Mucosa of descending colon (tissue), 3 donors: Measurements from ENCODE around the gene FCHO1. TPM values are rescaled to one million over a fixed set of nuclear protein-coding genes. Genes with fewer than 3 reads are reported as not detected.
"Not testable (repeated sequence)": the region's sequence is repeated elsewhere in the genome, so short reads cannot be mapped to it uniquely, and the experiment has no call there.

ENCODE experiments used
- ATAC-seq: fragments of 200-7000 bp; cut with Tn5 transposase; one replicate; pipeline ENCODE4 v1.9.1; 2020; ENCODE audit warnings: mild to moderate bottlenecking, moderate library complexity
- DNase-seq, 3 donors: peaks; one replicate each; pipeline ENCODE4 v3.0.0-alpha.2; 2020
- H3K36me3 ChIP-seq: fragments of 200-600 bp; one replicate; pipeline ENCODE4 v1.8.0; 2021; ENCODE audit warnings: low read depth, mild to moderate bottlenecking
- H3K4me1 ChIP-seq: fragments of 200-600 bp; one replicate; pipeline ENCODE4 v1.8.0; 2021; ENCODE audit warnings: low read depth, mild to moderate bottlenecking
- H3K4me3 ChIP-seq: fragments of 200-600 bp; one replicate; pipeline ENCODE4 v1.8.0; 2021; ENCODE audit warnings: mild to moderate bottlenecking
- H3K9me3 ChIP-seq: fragments of 200-600 bp; one replicate; pipeline ENCODE4 v1.8.0; 2021; ENCODE audit warnings: mild to moderate bottlenecking
- intact Hi-C, 2 donors: fragments of 100-400 bp; cut with DNase I in 1 of 2; cut with micrococcal nuclease in 1 of 2; formaldehyde crosslinking; loops; one replicate each; pipeline versions ENCODE4 v1.11.0 to v1.11.1; 2022; cut with DNase I, micrococcal nuclease
- total RNA-seq, 3 donors: library from RNA; stranded (reverse); fragmentation: NEBNext Ultra II Directional in 2 of 3; extraction: Animal tissue kit (Norgen Biotek cat#: 25700) in 2 of 3; gene quantifications; one replicate each; pipeline versions ENCODE4 v1.2.1 to v1.2.4, GENCODE V29; 2021 to 2023
- TF ChIP-seq, protein P1 (sequence below): fragments of 200-600 bp; IDR thresholded peaks from one replicate; pipeline ENCODE4 v1.8.0; 2022; ENCODE audit warnings: antibody characterized with exemption, mild to moderate bottlenecking
- donor health status: DM: no; HTN: no; CAD: no; lungs with moderate emphysema.
- donor health status: DM: no; HTN: no; CAD: no.
- donor health status: DM: no; HTN: yes; CAD: no.

Gene FCHO1
- total RNA-seq, 3 donors from 2014 or later: 3.4 to 4.4 (median 4.2) TPM

DNA sequence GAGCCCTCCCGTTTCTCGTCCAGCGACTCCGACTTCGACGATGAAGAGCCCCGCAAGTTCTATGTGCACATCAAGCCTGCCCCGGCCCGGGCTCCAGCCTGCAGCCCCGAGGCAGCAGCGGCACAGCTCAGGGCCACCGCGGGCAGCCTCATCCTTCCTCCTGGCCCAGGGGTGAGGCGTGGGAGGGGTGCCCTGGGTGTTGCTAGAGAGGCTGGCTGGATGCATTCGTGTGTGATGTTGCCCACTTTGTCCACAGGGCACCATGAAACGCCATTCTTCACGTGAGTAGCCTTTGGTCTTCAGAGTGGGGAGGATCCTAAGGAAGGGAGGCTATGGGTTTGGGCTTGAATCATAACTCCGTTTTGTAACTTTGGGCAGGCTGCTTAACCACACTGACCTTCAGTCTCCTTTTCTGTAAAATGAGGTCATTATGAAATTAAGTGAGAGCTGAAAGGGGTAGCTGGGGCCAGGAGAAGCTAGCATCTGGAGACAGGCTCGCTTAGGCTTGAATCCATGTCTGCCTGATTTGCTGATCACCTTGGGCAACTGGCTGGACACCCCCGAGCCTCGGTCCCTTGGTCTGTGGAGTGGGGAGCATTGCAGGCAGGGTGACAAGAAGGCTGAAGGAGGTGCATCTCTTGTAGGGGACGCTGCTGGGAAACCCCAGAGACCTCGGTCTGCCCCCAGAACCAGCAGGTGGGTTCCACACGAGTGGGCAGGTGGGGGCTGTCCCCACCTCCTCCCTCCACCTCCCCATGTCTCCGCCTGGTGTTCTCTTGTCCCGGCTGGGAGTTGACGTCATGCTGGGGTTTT, 24.9 kb downstream of the FCHO1 start:
- Histone ChIP-seq H3K9me3 (no peaks in the 10 kb centered on the region), H3K4me1 (no peaks in the 10 kb centered on the region), H3K4me3 (no peak overlapping the region), H3K36me3 (no peaks in the 10 kb centered on the region)
- ATAC-seq (no peak), DNase-seq (no peak)
- intact Hi-C loops: loop anchor here in 1 of 2 donors (10.0 kb wide), 1 partner anchor 61 kb away; the partner anchor contains the start of gene MAP1S
- TF ChIP-seq, protein P1, sequence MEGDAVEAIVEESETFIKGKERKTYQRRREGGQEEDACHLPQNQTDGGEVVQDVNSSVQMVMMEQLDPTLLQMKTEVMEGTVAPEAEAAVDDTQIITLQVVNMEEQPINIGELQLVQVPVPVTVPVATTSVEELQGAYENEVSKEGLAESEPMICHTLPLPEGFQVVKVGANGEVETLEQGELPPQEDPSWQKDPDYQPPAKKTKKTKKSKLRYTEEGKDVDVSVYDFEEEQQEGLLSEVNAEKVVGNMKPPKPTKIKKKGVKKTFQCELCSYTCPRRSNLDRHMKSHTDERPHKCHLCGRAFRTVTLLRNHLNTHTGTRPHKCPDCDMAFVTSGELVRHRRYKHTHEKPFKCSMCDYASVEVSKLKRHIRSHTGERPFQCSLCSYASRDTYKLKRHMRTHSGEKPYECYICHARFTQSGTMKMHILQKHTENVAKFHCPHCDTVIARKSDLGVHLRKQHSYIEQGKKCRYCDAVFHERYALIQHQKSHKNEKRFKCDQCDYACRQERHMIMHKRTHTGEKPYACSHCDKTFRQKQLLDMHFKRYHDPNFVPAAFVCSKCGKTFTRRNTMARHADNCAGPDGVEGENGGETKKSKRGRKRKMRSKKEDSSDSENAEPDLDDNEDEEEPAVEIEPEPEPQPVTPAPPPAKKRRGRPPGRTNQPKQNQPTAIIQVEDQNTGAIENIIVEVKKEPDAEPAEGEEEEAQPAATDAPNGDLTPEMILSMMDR: no peak

DNA sequence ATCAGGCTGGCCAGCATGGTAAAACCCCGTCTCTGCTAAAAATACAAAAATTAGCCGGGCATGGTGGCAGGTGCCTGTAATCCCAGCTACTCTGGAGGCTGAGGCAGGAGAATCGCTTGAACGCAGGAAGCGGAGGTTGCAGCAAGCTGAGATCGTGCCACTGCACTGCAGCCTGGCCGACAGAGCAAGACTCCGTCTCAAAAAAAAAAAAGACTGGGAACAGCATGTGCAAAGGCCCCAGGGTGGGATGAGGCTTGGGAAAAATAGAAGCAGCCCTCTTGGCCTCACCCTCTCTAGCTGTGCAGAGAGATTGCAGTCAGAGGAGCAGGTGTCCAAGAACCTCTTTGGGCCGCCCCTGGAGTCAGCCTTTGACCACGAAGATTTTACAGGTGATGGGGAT, 26.6 kb downstream of the FCHO1 start:
- not testable (repeated sequence) for H3K4me3 ChIP-seq, H3K4me1 ChIP-seq, H3K9me3 ChIP-seq, H3K36me3 ChIP-seq, DNase-seq, ATAC-seq
- intact Hi-C loops: loop anchor here in 1 of 2 donors (10.0 kb wide), 1 partner anchor 63 kb away; the partner anchor contains the start of gene MAP1S

DNA sequence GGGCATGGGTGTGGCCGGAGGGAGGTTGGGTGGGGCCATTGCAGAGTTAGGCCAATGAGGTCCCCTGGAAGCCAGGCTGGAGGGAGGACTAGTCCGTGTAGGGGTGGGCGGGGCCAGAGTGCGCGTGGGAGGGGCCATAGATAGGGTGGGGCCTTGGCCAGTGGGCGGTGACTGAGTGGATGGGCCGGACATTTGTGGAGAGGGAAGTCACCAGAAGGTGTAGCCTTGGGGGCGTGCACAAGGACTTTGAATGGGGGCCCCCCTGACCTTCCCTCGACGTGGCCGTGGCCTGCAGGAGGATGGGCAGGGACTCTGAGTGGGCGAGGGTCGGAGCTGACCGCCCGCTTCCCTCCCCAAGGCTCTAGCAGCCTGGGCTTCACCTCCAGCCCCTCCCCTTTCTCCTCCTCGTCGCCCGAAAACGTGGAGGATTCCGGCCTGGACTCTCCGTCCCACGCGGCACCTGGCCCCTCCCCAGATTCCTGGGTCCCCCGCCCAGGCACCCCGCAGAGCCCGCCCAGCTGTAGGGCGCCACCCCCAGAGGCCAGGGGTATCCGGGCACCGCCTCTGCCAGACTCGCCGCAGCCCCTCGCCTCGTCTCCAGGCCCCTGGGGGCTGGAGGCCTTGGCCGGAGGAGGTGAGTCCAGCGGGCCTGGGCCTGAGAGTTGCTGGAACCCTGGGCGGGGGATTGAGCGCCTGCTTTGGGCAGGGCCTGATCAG, 27.1 kb downstream of the FCHO1 start:
- TF ChIP-seq, protein P1: no peak
- H3K9me3 ChIP-seq: no peaks in the 10 kb centered on the region
- DNase-seq (peak; percentile 85 to 91 (median 89)), ATAC-seq (peak; percentile 94)
- intact Hi-C loops: loop anchor here in 1 of 2 donors (10.0 kb wide), 1 partner anchor 64 kb away; the partner anchor contains the start of gene MAP1S
- no peaks in the 10 kb centered on the region for H3K4me1 ChIP-seq
- H3K4me3 ChIP-seq: no peak overlapping the region
- no peaks in the 10 kb centered on the region for H3K36me3 ChIP-seq

DNA sequence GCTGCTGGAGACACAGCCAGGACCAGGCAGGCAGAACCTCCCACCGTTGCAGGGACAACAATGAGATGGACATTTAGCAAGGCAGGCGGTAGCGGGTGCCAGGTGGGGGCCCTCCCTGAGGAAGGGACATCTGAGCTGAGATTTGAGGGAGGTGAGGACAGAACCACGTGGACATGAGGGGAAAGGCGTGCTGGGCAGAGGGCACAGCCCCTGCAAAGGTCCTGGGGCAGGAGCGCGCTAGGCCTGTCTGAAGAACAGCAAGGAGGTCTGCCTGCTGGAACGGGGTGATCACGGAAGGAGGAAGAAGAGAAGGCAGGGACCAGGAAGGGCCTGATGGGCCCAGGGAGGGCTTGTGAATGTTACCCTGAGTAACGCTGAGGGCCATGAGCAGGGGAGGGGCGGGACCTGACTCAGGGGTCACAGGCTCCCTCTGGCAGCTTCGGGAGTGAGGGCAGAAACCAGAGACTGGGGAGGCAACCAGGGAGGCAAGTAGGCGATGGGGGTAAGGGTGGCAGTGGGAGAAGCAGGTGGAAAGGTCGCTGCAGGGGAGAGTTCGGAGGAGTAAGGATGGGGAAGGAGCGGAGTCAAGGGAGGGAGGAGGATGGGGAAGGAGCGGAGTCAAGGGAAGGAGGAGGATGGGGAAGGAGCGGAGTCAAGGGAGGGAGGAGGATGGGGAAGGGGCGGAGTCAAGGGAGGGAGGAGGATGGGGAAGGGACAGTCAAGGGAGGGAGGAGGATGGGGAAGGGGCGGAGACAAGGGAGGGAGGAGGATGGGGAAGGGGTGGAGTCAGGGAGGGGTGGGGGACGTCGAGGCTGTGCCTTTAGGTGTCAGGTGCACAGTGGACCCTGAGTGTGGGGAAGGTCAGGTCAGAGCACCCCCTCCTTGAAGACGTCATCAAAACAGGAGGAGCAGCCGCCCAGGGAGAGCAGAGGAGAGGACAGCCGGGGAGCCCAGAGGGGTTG, 28.0 kb downstream of the FCHO1 start:
- Histone ChIP-seq H3K9me3 (no peaks in the 10 kb centered on the region), H3K4me1 (no peaks in the 10 kb centered on the region), H3K4me3 (no peak overlapping the region), H3K36me3 (no peaks in the 10 kb centered on the region)
- ATAC-seq: peak; percentile 25
- peak in 2 of 3 donors; percentile 31 to 71 for DNase-seq
- intact Hi-C loops: loop anchor here in 1 of 2 donors (10.0 kb wide), 1 partner anchor 64 kb away; the partner anchor contains the start of gene MAP1S
- TF ChIP-seq, protein P1: no peak

DNA sequence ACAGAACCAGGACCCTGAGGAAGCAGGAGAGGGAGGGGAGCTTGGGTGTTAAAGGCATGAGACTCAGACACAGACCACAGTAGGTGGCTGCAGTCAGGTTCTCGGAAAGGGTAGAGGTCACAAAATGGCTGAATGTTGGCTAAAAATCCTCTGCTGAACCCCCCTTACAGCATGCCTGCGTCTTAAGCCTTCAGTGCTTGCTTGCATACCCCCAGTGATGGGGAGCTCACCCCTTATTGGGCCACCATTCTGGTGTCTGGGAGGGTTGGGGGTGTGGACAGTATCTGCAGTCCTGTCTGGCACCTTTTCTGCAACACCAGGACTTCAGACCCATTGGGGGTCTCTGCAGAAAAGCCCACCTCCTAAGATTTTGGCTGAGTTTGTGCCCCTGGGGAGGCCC, 29.5 kb downstream of the FCHO1 start:
- no peaks in the 10 kb centered on the region for H3K9me3 ChIP-seq
- intact Hi-C loops: no loop called here
- DNase-seq: no peak
- H3K4me1 ChIP-seq: no peaks in the 10 kb centered on the region
- ATAC-seq: no peak
- H3K4me3 ChIP-seq: no peak overlapping the region
- TF ChIP-seq, protein P1: no peak
- no peaks in the 10 kb centered on the region for H3K36me3 ChIP-seq

DNA sequence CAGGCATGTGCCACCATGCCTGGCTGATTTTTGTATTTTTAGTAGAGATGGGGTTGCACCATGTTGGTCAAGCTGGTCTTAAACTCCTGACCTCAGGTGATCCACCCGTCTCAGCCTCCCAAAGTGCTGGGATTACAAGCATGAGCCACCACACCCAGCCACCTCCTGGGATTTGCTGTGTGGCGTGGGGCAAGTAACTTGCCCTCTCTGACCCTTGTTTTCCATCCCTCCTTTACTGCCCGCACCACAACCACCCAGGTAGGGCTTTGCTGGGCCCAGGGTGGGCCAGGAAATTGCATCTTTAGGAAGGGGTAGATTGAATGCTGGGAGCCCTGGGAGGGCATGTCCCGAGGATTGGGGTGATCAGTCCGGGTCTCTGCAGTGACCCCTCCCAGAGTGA, 32.4 kb downstream of the FCHO1 start:
- H3K4me3 ChIP-seq, DNase-seq, intact Hi-C loops, H3K4me1 ChIP-seq, H3K36me3 ChIP-seq, ATAC-seq, H3K9me3 ChIP-seq: not testable (repeated sequence)
